GM19328 (cell line): Measurements from ENCODE around the gene PPIF.

Source experiments
- ATAC-seq: cut with Tn5 transposase; IDR thresholded peaks from one replicate; pipeline ENCODE4 v1.9.1; 2021; ENCODE audit warnings: mild to moderate bottlenecking, moderate library complexity; ENCODE audit not compliant: unreplicated experiment

The PPIF gene

DNA sequence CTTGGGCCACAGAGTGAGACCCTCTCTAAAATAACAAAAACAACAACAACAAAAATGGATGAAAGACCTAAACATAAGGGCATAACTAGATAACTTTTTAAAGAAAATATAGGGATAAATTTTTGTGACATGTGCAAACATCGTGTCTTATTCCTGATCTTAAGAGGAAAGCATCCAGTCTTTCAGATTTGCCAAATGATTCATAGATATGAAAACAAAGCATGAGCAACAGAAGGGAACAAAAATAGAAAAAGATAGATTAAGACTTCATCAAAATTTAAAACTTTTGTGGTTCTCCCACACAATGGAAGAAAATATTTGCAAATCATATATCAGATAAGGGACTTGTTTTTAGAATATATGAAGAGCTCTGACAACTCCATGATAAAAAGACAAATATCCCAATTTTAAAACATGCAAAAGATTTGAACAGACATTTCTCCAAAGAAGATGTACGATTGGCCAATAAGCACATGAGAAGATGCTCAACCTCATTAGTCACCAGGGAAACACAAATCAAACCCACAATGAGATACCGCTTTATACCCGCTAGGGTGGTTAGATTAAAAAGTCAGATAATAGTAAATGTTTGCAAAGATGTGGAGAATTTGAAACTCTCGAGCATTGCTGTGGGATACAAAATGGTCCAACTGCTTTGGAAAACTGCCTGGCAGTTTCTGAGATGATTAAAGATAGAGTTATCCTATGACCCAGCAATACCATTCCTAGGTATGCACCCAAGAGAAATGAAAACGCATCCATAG lies 20.3 kb downstream of the PPIF start:
- no peak for ATAC-seq

DNA sequence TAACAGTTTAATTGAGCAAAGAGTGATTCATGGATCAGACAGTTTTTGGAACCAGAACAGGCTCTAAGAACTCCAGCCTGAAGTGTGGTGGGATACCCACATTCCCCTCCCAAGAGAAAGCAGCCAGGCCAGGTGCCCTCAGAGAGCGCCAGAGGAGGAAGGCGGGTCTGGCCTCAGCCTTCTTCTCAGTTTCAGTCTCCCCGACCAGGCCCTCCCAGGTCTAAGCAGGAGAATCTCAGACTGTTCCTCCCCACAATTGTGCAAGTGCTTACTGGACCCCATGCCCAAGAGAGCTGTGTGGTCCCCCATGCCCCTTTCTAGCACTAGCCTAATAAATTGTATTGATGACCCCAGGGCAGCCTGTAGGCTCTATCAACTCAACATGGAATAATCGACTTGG lies 25.6 kb downstream of the PPIF start:
- no peak for ATAC-seq

- ATAC-seq = no peak
These were observed 27.3 kb downstream of the PPIF start for GRCh38 chr10:79374312-79375191.

GRCh38 chr10:79375321-79376077 lies 28.2 kb downstream of the PPIF start:
- no peak for ATAC-seq

DNA sequence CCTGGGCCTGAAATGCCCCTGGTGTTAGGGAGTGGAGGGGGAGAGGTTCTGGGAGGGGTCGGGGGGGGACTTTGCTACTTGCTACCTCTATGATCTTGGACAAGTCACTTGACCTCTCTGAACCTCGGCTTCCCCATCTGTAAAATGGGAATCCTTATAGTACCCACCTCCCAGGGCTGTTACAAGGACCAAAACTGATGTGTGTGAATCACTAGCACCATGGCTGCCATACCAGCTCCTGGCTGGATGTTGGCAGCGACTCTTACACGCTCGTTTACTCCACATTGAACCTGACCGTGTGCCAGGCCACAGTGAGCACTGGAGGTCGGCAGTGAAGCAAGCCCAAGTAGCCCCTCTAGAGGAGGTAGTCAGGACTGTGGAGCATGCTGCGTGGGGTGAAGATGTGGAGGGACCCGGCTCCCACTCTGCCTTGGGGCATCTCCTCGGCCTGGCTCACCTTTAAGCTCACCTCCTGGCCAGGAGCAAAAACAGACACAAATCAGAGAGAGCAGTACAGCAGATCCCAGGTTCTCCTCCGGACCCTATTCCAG lies 28.9 kb downstream of the PPIF start:
- ATAC-seq = no peak

GRCh38 chr10:79376751-79377556 lies 29.7 kb downstream of the PPIF start:
- ATAC-seq = no peak

GRCh38 chr10:79377557-79378382 lies 30.5 kb downstream of the PPIF start:
- ATAC-seq = no peak

GRCh38 chr10:79378383-79378646 lies 31.0 kb downstream of the PPIF start:
- no peak for ATAC-seq

DNA sequence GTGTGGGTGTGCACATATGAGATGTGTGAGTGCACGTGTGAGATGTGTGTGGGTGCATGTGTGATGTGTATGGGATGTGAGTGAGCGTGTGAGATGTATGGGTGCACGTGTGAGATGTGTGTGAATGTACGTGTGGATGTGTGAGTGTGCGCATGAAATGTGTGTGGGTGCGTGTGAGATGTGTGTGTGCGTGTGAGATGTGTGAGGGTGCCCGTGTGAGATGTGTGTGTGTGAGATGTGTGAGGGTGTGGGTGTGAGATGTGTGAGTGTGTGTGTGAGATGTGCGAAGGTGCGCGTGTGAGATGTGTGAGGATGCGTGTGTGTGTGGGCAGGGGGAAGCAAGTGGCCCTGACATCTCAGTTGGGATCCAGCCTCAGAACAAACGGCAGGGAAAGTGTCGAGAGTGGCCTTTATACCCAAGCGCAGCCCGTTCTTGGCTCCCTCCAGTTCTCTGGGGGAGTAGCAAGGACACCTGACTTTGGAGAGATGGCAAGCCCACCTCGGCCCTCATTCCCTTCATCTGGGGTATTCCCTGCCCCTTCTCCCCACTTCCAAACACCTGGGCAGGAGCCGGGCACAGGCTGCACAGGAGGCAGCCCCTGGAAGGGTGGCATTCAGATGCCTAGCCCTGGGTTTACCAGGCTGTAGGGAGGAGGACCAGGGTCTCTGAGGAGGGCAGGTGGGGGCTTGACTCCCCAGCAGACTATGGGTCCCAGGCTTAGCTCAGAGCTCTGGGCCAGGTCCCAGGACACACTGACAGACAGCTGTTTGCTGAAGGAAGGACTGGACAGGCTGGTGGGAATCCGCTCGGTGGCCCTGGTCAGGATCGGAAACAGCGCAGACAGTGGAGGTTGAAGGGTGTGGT lies 31.6 kb downstream of the PPIF start:
- no peak for ATAC-seq

DNA sequence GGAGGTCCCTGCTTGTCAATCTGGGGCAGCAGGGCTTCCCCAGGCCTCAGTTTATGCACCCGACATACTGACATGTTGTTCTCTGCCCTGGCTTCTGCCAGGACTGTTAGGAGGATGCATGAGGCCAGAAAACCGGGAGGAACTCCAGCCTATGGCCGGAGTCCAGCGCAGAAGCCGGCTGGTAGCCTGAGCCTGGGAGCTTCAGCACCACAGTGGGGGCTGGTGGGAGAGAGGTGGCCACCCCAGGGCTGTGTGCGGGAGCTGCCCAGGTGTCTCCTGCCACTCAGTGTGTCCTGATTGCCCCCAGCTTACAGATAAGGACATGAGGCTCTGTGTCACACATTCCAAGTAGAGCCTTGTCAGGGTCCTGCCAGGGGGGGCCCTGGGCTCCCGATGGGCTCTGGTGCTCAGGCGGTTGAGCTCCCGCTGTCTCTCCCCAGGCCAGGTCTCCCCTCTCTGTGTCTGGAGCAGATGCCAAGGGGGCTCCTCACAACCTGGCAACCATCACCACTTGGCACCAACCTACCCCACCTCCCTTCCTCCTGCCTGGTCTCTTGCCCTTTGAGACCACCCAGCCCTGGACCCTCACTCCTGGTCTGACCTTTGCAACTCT lies 32.3 kb downstream of the PPIF start:
- no peak for ATAC-seq

- no peak for ATAC-seq
These were observed 33.1 kb downstream of the PPIF start for GRCh38 chr10:79380125-79380945.

GRCh38 chr10:79380946-79381721 lies 33.9 kb downstream of the PPIF start:
- ATAC-seq = no peak

DNA sequence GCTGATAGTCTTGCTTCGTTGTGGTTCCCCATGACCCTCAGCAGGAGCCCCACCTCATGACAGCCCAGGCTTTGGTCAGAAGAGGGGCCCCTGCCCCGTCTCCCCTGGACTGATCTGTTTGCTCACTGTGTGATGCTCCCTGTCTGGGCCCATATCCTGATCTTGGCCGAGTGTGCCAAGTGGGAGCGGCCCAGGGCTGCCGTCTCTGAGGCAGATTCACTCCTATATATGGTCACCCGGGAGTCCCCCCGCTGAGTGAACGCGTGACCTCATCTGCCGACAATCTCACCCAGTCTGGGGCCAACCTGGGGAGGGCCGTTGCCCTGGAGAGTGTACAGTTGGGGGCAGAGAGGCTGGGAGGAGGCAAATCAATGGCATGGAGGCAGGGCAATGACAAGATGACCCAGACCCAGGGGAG lies 34.5 kb downstream of the PPIF start:
- ATAC-seq = no peak

DNA sequence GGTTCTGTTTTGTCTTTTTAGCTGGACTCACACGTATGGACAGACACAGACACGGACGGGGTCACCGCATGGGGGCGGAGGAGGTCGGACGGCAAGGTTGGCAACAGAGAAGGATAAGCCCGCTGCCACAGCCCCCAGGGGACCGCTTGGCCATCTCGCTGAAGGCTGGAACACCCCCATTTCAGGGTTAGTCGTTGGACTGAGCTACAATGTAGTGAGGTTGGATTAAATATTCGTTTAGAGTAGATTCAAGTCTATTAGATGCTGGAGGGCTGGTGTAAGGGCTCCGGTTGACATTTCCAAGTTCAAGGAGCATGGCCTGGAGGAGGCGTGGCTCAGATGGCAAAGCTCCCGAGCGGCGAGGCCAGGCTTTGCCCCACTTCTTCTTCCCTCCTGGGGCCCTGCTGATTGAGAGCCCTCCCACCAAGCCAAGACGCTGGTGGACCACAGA lies 35.2 kb downstream of the PPIF start:
- no peak for ATAC-seq

DNA sequence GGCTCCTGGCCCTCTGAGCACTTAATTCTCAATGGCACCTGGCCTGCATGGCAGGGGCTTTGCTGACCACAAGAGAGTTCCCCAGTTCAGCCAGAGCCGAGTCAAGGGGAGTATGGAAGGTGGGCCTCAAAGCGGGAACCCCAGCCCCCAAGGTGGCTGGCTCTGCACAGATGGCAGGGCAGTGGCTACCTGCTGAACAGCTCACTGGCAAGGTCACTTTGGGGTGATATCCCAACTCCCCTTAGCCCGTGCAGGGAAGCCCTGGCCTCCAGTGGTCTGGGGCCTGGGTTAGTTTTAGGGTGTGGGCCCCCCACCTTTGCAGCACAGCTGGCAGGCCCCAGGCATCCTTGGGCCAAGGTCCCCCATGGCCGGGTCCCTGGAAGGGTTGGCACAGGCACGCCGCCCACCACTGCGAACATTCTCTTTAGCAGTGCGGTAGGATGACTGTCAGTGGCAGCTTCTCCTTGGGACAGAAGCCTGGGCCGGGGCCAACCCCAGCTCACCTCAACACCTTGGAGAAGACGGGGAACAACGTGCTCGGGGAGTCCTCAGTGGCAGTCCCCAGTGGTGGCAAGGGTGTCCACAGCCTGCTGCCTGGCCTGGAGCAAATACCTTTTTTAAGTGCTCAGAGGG lies 36.8 kb downstream of the PPIF start:
- no peak for ATAC-seq

GRCh38 chr10:79384773-79385391 lies 37.6 kb downstream of the PPIF start:
- no peak for ATAC-seq
